ENCODE results near the gene MIAT. TPM values are rescaled to one million over a fixed set of nuclear protein-coding genes. Genes with fewer than 3 reads are reported as not detected.

Gene MIAT
- total and polyA plus RNA-seq, 2 donors from 2014 or later = 0.04 to 6.8 TPM

- DNase-seq (no peak), FAIRE-seq (no peak)
- Histone ChIP-seq H3K9me3 (ENCODE audit: control insufficient read depth in 2 of 3, insufficient read depth in 1 of 3, low read length in 3 of 3) (no peaks in the 10 kb centered on the region), H3K4me1 (ENCODE audit: control insufficient read depth in 2 of 3, insufficient read depth in 2 of 3, low read depth in 1 of 3, low read length in 3 of 3) (no peaks in the 10 kb centered on the region), H3K4me3 (ENCODE audit: low read length in 3 of 3) (no peak overlapping the region), H3K36me3 (ENCODE audit: control insufficient read depth in 2 of 3, insufficient read depth in 3 of 3, low read length in 3 of 3) (no peaks in the 10 kb centered on the region), H3K27ac (ENCODE audit: low read depth in 2 of 2, low read length in 2 of 2) (no peak overlapping the region), H3K9ac (ENCODE audit: low read length in 3 of 3) (no peak overlapping the region), H3K27me3 (ENCODE audit: control insufficient read depth, insufficient read depth, low read length) (no peaks in the 10 kb centered on the region)
- TF ChIP-seq CTCF (IDR thresholded peaks at IDR 0.05; ENCODE audit: borderline replicate concordance, extremely low read depth, insufficient read depth) = no peak
- intact Hi-C loops (cut with DNase I) = no loop called here
These were observed 27.2 kb upstream of the MIAT start for GRCh38 chr22:26629988-26630761.

- no peak for DNase-seq
- no peaks in the 10 kb centered on the region for H3K36me3 ChIP-seq (ENCODE audit: control insufficient read depth in 2 of 3, insufficient read depth in 3 of 3, low read length in 3 of 3)
- intact Hi-C loops (cut with DNase I) = no loop called here
- H3K27me3 ChIP-seq (ENCODE audit: control insufficient read depth, insufficient read depth, low read length) = no peaks in the 10 kb centered on the region
- H3K4me1 ChIP-seq (ENCODE audit: control insufficient read depth in 2 of 3, insufficient read depth in 2 of 3, low read depth in 1 of 3, low read length in 3 of 3) = no peaks in the 10 kb centered on the region
- H3K9me3 ChIP-seq (ENCODE audit: control insufficient read depth in 2 of 3, insufficient read depth in 1 of 3, low read length in 3 of 3) = no peaks in the 10 kb centered on the region
- no peak for FAIRE-seq
- no peak overlapping the region for H3K4me3 ChIP-seq (ENCODE audit: low read length in 3 of 3)
- H3K9ac ChIP-seq (ENCODE audit: low read length in 3 of 3) = no peak overlapping the region
- no peak for TF ChIP-seq CTCF (IDR thresholded peaks at IDR 0.05; ENCODE audit: borderline replicate concordance, extremely low read depth, insufficient read depth)
- H3K27ac ChIP-seq (ENCODE audit: low read depth in 2 of 2, low read length in 2 of 2) = no peak overlapping the region
These were observed 26.1 kb upstream of the MIAT start for GRCh38 chr22:26631282-26631681.

GRCh38 chr22:26632422-26633155 is 24.8 kb upstream of the MIAT start:
- DNase-seq (no peak), FAIRE-seq (no peak)
- Histone ChIP-seq H3K27ac (ENCODE audit: low read depth in 2 of 2, low read length in 2 of 2) (peak overlapping the region in 1 of 2 donors; percentile 41), H3K27me3 (ENCODE audit: control insufficient read depth, insufficient read depth, low read length) (no peaks in the 10 kb centered on the region), H3K36me3 (ENCODE audit: control insufficient read depth in 2 of 3, insufficient read depth in 3 of 3, low read length in 3 of 3) (no peaks in the 10 kb centered on the region), H3K9me3 (ENCODE audit: control insufficient read depth in 2 of 3, insufficient read depth in 1 of 3, low read length in 3 of 3) (no peaks in the 10 kb centered on the region), H3K4me1 (ENCODE audit: control insufficient read depth in 2 of 3, insufficient read depth in 2 of 3, low read depth in 1 of 3, low read length in 3 of 3) (no peaks in the 10 kb centered on the region), H3K4me3 (ENCODE audit: low read length in 3 of 3) (no peak overlapping the region), H3K9ac (ENCODE audit: low read length in 3 of 3) (no peak overlapping the region)
- no peak for TF ChIP-seq CTCF (IDR thresholded peaks at IDR 0.05; ENCODE audit: borderline replicate concordance, extremely low read depth, insufficient read depth)
- intact Hi-C loops (cut with DNase I) = no loop called here
